H9 (cell line): Measurements from ENCODE around the gene TMEFF2. TPM values are rescaled to one million over a fixed set of nuclear protein-coding genes. Genes with fewer than 3 reads are reported as not detected.

ENCODE experiments used
- DNase-seq: peaks from one replicate; pipeline ENCODE4 v3.0.0-alpha.2; 2017
- H2AFZ ChIP-seq: one replicate; pipeline ENCODE4 v1.6.1; 2013; ENCODE audit warnings: mild to moderate bottlenecking, low read length, control low read depth, moderate library complexity
- H2AK5ac ChIP-seq: 2 replicates; pipeline ENCODE4 v1.6.1; 2013; ENCODE audit warnings: low read length, control low read depth, mixed read lengths; ENCODE audit not compliant: insufficient read length
- H2BK120ac ChIP-seq: one replicate; pipeline ENCODE4 v1.6.1; 2013; ENCODE audit warnings: low read depth, mild to moderate bottlenecking, low read length, control low read depth, inconsistent platforms; ENCODE audit not compliant: poor library complexity, severe bottlenecking
- H2BK12ac ChIP-seq: 2 replicates; pipeline ENCODE4 v1.6.1; 2013; ENCODE audit warnings: low read length, control low read depth, mixed read lengths, low read depth; ENCODE audit not compliant: insufficient read length
- H2BK15ac ChIP-seq: 2 replicates; pipeline ENCODE4 v1.6.1; 2013; ENCODE audit warnings: low read depth, low read length, control low read depth
- H2BK20ac ChIP-seq: one replicate; pipeline ENCODE4 v1.6.1; 2013; ENCODE audit warnings: low read depth, mild to moderate bottlenecking, low read length, control low read depth, inconsistent platforms; ENCODE audit not compliant: poor library complexity, severe bottlenecking
- H2BK5ac ChIP-seq: 2 replicates; pipeline ENCODE4 v1.6.1; 2013; ENCODE audit warnings: low read length, control low read depth, mixed read lengths; ENCODE audit not compliant: insufficient read length
- H3K14ac ChIP-seq: 2 replicates; pipeline ENCODE4 v1.6.1; 2013; ENCODE audit warnings: low read length, control low read depth; ENCODE audit not compliant: insufficient read depth
- H3K18ac ChIP-seq: 2 replicates; pipeline ENCODE4 v1.6.1; 2013; ENCODE audit warnings: low read depth, mild to moderate bottlenecking, mixed read lengths, low read length, control low read depth; ENCODE audit not compliant: insufficient read length
- H3K23ac ChIP-seq: 2 replicates; pipeline ENCODE4 v1.6.1; 2013; ENCODE audit warnings: low read length, control low read depth, mixed read lengths, low read depth; ENCODE audit not compliant: insufficient read length
- H3K23me2 ChIP-seq: 2 replicates; pipeline ENCODE4 v1.6.1; 2013; ENCODE audit warnings: low read depth, mild to moderate bottlenecking, mixed read lengths, low read length, control low read depth; ENCODE audit not compliant: insufficient read length, poor library complexity, severe bottlenecking
- H3K27ac ChIP-seq: 2 replicates; pipeline ENCODE4 v1.5.1; 2013; ENCODE audit warnings: low read length, control low read depth, mixed read lengths, low read depth; ENCODE audit not compliant: insufficient read length
- H3K27me3 ChIP-seq: 2 replicates; pipeline ENCODE4 v1.6.1; 2013; ENCODE audit warnings: low read length, control low read depth, inconsistent platforms; ENCODE audit not compliant: insufficient read depth
- H3K4ac ChIP-seq: 2 replicates; pipeline ENCODE4 v1.6.1; 2013; ENCODE audit warnings: low read depth, mild to moderate bottlenecking, control low read depth, inconsistent platforms, low read length, moderate library complexity
- H3K4me1 ChIP-seq: 2 replicates; pipeline ENCODE4 v1.6.1; 2013; ENCODE audit warnings: low read length, control low read depth, inconsistent platforms; ENCODE audit not compliant: insufficient read depth
- H3K4me2 ChIP-seq: 2 replicates; pipeline ENCODE4 v1.6.1; 2013; ENCODE audit warnings: low read length, control low read depth, mixed read lengths; ENCODE audit not compliant: insufficient read length, insufficient read depth
- H3K56ac ChIP-seq: 2 replicates; pipeline ENCODE4 v1.6.1; 2013; ENCODE audit warnings: low read depth, mild to moderate bottlenecking, mixed read lengths, low read length, control low read depth; ENCODE audit not compliant: insufficient read length
- H3K79me1 ChIP-seq: 2 replicates; pipeline ENCODE4 v1.6.1; 2013; ENCODE audit warnings: low read depth, mild to moderate bottlenecking, moderate library complexity, low read length, control low read depth, inconsistent platforms; ENCODE audit not compliant: insufficient read depth, poor library complexity, severe bottlenecking
- H3K79me2 ChIP-seq: 2 replicates; pipeline ENCODE4 v1.6.1; 2013; ENCODE audit warnings: low read length, control low read depth, inconsistent platforms; ENCODE audit not compliant: insufficient read depth
- H3K9ac ChIP-seq: 2 replicates; pipeline ENCODE4 v1.6.1; 2013; ENCODE audit warnings: low read length, control low read depth, mixed read lengths; ENCODE audit not compliant: insufficient read length; ENCODE audit errors: extremely low read depth
- H3K9me3 ChIP-seq: one replicate; pipeline ENCODE4 v1.6.1; 2013; ENCODE audit warnings: low read depth, low read length, inconsistent platforms; ENCODE audit not compliant: control insufficient read depth
- H3T11ph ChIP-seq: one replicate; pipeline ENCODE4 v1.6.1; 2013; ENCODE audit warnings: mild to moderate bottlenecking, low read length, control low read depth, inconsistent platforms
- H4K20me1 ChIP-seq: one replicate; pipeline ENCODE4 v1.6.1; 2013; ENCODE audit not compliant: control insufficient read depth, insufficient read length, insufficient read depth
- H4K5ac ChIP-seq: 2 replicates; pipeline ENCODE4 v1.6.1; 2013; ENCODE audit warnings: low read depth, mild to moderate bottlenecking, mixed read lengths, low read length, control low read depth; ENCODE audit not compliant: insufficient read length
- H4K8ac ChIP-seq: replicated peaks from 2 replicates; pipeline ENCODE4 v1.6.1; 2013; ENCODE audit warnings: low read length, control low read depth, mixed read lengths, low read depth; ENCODE audit not compliant: insufficient read length
- H4K91ac ChIP-seq: 2 replicates; pipeline ENCODE4 v1.6.1; 2013; ENCODE audit warnings: low read depth, mild to moderate bottlenecking, moderate library complexity, mixed read lengths, low read length, control low read depth; ENCODE audit not compliant: insufficient read length
- H3K27ac Mint-ChIP-seq, 3 experiments: 2 replicates in 2 of 3; 3 replicates in 1 of 3; pipeline ENCODE4 v1.8.0; 2020 to 2021; ENCODE audit warnings: mixed read lengths in 3 of 3, mild to moderate bottlenecking in 1 of 3, moderate library complexity in 1 of 3
- H3K27me3 Mint-ChIP-seq: 2 replicates; pipeline ENCODE4 v1.8.0; 2021; ENCODE audit warnings: low read depth, mild to moderate bottlenecking, moderate library complexity, mixed read lengths
- H3K36me3 Mint-ChIP-seq, 3 experiments: 2 replicates in 2 of 3; 3 replicates in 1 of 3; pipeline ENCODE4 v1.8.0; 2020 to 2021; ENCODE audit warnings: low read depth in 3 of 3, mixed read lengths in 3 of 3; ENCODE audit not compliant: insufficient read depth in 1 of 3
- H3K4me1 Mint-ChIP-seq, 2 experiments: 2 replicates each; pipeline ENCODE4 v1.8.0; 2020; ENCODE audit warnings: mixed read lengths in 2 of 2
- H3K4me3 Mint-ChIP-seq, 2 experiments: 2 replicates in 1 of 2; 3 replicates in 1 of 2; pipeline ENCODE4 v1.8.0; 2020 to 2021; ENCODE audit warnings: mild to moderate bottlenecking in 2 of 2, mixed read lengths in 2 of 2, moderate library complexity in 1 of 2
- H3K9me3 Mint-ChIP-seq, 2 experiments: 2 replicates in 1 of 2; 3 replicates in 1 of 2; pipeline ENCODE4 v1.8.0; 2020; ENCODE audit warnings: mild to moderate bottlenecking in 2 of 2, mixed read lengths in 2 of 2, moderate library complexity in 1 of 2
- WGBS: extraction: QIAGEN DNeasy Blood & Tissue Kit; methylation state at CpG from one replicate; pipeline ENCODE4 v1.1.7; 2013; ENCODE audit warnings: missing lambda C conversion rate, low lambda C conversion rate, mixed read lengths; ENCODE audit not compliant: insufficient read length; ENCODE audit errors: extremely low coverage; 5-methylcytosine and 5-hydroxymethylcytosine counted together
- total RNA-seq: library from RNA; stranded (reverse); gene quantifications from 2 replicates; pipeline ENCODE4 v1.2.1, GENCODE V29; 2021
- TF ChIP-seq, protein P1 (sequence below): fragments of 200-600 bp; sonication (generic); conservative IDR thresholded peaks from 3 replicates; pipeline ENCODE4 v1.8.0; 2021; ENCODE audit warnings: antibody characterized with exemption, mild to moderate bottlenecking

TMEFF2 gene
- total RNA-seq, 1 experiment from 2014 or later = 0.39 TPM

DNA sequence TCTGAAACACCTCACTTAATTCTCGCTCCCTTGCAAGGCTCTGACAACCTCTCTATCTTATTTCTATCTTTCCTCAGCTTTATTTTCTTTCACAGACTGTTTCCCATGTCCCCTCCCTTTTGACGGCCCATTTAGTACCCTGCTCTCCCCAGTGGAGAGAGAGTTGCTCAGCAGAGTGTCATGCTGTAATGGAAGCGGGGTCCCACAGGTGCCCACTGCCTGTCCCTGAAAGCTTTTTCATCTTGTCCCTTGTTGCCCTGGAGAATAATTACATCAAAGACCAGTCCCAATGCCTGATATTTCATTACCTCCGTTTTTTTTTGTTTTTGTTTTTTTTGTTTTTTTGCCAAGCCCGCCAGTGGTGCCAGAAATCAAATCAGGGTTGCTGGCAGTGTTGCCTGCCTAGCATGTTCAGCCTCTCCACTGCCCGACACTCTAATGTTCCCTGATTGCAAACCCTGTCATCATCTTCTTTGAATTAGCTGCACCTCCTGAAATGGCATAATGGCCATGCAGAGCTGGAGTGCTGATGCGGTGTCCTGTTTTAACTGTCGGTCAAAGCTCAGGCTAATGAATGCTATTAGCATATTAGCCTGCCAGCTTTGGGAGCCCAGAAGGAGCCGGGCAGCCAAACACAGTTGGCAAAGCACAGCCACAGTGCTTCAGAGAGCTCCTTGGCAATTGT, 276.6 kb downstream of the TMEFF2 start:
- H3K23ac ChIP-seq = no peak overlapping the region
- H2AK5ac ChIP-seq = no peak overlapping the region
- H3K4me1 Mint-ChIP-seq = peaks cover 11 to 13% of the 10 kb centered on the region in 2 experiments
- H3K36me3 Mint-ChIP-seq = peaks cover 2 to 10% (median 4%) of the 10 kb centered on the region in 3 experiments; a peak in 3 of 7 replicates
- no peak overlapping the region for H3K4me2 ChIP-seq
- H3T11ph ChIP-seq = no peak overlapping the region
- H2BK5ac ChIP-seq = no peak overlapping the region
- H3K18ac ChIP-seq = no peak overlapping the region
- no peak overlapping the region for H3K56ac ChIP-seq
- H3K27ac Mint-ChIP-seq = peak overlapping the region in 1 of 3 experiments; percentile 13; a peak in 2 of 7 replicates
- H4K8ac ChIP-seq = no peak overlapping the region
- no peaks in the 10 kb centered on the region for H4K20me1 ChIP-seq
- TF ChIP-seq, protein P1, sequence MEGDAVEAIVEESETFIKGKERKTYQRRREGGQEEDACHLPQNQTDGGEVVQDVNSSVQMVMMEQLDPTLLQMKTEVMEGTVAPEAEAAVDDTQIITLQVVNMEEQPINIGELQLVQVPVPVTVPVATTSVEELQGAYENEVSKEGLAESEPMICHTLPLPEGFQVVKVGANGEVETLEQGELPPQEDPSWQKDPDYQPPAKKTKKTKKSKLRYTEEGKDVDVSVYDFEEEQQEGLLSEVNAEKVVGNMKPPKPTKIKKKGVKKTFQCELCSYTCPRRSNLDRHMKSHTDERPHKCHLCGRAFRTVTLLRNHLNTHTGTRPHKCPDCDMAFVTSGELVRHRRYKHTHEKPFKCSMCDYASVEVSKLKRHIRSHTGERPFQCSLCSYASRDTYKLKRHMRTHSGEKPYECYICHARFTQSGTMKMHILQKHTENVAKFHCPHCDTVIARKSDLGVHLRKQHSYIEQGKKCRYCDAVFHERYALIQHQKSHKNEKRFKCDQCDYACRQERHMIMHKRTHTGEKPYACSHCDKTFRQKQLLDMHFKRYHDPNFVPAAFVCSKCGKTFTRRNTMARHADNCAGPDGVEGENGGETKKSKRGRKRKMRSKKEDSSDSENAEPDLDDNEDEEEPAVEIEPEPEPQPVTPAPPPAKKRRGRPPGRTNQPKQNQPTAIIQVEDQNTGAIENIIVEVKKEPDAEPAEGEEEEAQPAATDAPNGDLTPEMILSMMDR = no peak
- H2BK120ac ChIP-seq = no peak overlapping the region
- no peak overlapping the region for H4K5ac ChIP-seq
- no CpG with 5 or more reads among the region's 9 CpGs for WGBS
- peaks cover 0 to 4% of the 10 kb centered on the region in 2 experiments; a peak in 3 of 5 replicates for H3K9me3 Mint-ChIP-seq
- H2AFZ ChIP-seq = no peak overlapping the region
- no peak overlapping the region for H3K27ac ChIP-seq
- no peaks in the 10 kb centered on the region for H3K79me2 ChIP-seq
- no peak overlapping the region for H4K91ac ChIP-seq
- H3K4me3 Mint-ChIP-seq = no peak overlapping the region
- H3K27me3 ChIP-seq = no peaks in the 10 kb centered on the region
- no peak overlapping the region for H3K9ac ChIP-seq
- no peaks in the 10 kb centered on the region for H3K9me3 ChIP-seq
- no peak overlapping the region for H2BK15ac ChIP-seq
- H3K79me1 ChIP-seq = no peaks in the 10 kb centered on the region
- H2BK20ac ChIP-seq = no peak overlapping the region
- no peaks in the 10 kb centered on the region for H3K23me2 ChIP-seq
- H3K4me1 ChIP-seq = peaks cover 2% of the 10 kb centered on the region; the same call in 1 of the 2 replicates
- H3K14ac ChIP-seq = no peak overlapping the region
- H3K27me3 Mint-ChIP-seq = no peaks in the 10 kb centered on the region
- H2BK12ac ChIP-seq = no peak overlapping the region
- no peak overlapping the region for H3K4ac ChIP-seq
- DNase-seq = no peak
